Stimulated activated CD8-positive, alpha-beta memory T cell treated with anti-CD3 and anti-CD28 coated beads, Interleukin-12 subunit alpha, Interleukin-12 subunit beta, amount 100 ng/mL, for 4 hours (primary cell): ENCODE measurements around the gene CDC42EP5.
"Not testable (repeated sequence)": the region's sequence is repeated elsewhere in the genome, so short reads cannot be mapped to it uniquely, and the experiment has no call there.

Experiments used
- DNase-seq: peaks from one replicate; pipeline ENCODE4 v3.0.0-alpha.2; 2020; ENCODE audit warnings: low read depth

CDC42EP5 gene

GRCh38 chr19:54448040-54448773, 24.9 kb downstream of the CDC42EP5 start:
- no peak for DNase-seq

GRCh38 chr19:54446349-54446748, 26.7 kb downstream of the CDC42EP5 start:
- not testable (repeated sequence) for DNase-seq

- no peak for DNase-seq
These were observed 28.4 kb downstream of the CDC42EP5 start for GRCh38 chr19:54444737-54445136.

- DNase-seq = no peak
These were observed 32.5 kb downstream of the CDC42EP5 start for GRCh38 chr19:54440641-54441040.

- no peak for DNase-seq
These were observed 33.8 kb downstream of the CDC42EP5 start for GRCh38 chr19:54439174-54439851.

GRCh38 chr19:54436628-54437252, 36.4 kb downstream of the CDC42EP5 start:
- DNase-seq = no peak

GRCh38 chr19:54436031-54436523, 37.0 kb downstream of the CDC42EP5 start:
- DNase-seq = no peak

GRCh38 chr19:54435551-54436016, 37.5 kb downstream of the CDC42EP5 start:
- no peak for DNase-seq

GRCh38 chr19:54434873-54435214, 38.3 kb downstream of the CDC42EP5 start:
- no peak for DNase-seq

- no peak for DNase-seq
These were observed 38.8 kb downstream of the CDC42EP5 start for GRCh38 chr19:54434112-54434872.

GRCh38 chr19:54433697-54434096, 39.4 kb downstream of the CDC42EP5 start:
- DNase-seq = no peak

- DNase-seq = no peak
These were observed 40.9 kb downstream of the CDC42EP5 start for GRCh38 chr19:54432144-54432738.

- no peak for DNase-seq
These were observed 41.7 kb downstream of the CDC42EP5 start for GRCh38 chr19:54431255-54431838.

- peak; percentile 31 for DNase-seq
These were observed 42.5 kb downstream of the CDC42EP5 start for GRCh38 chr19:54430306-54431254.

- no peak for DNase-seq
These were observed 43.4 kb downstream of the CDC42EP5 start for GRCh38 chr19:54429545-54430227.

- no peak for DNase-seq
These were observed 44.0 kb downstream of the CDC42EP5 start for GRCh38 chr19:54429176-54429495.

- no peak for DNase-seq
These were observed 44.5 kb downstream of the CDC42EP5 start for GRCh38 chr19:54428323-54429175.

GRCh38 chr19:54427586-54427985, 45.5 kb downstream of the CDC42EP5 start:
- no peak for DNase-seq
